Activated CD4-positive, alpha-beta T cell treated with anti-CD3 and anti-CD28 coated beads, Interleukin-2, amount 50 U/mL, for 1 hour (primary cell): Measurements from ENCODE around the gene CPD.
A peak's percentile ranks its signal among the peaks of the same experiment; 100 is the strongest.
"Not testable (repeated sequence)": the region's sequence is repeated elsewhere in the genome, so short reads cannot be mapped to it uniquely, and the experiment has no call there.

Experiments
- DNase-seq: peaks from one replicate; pipeline ENCODE4 v3.0.0-alpha.2; 2020

Gene CPD

GRCh38 chr17:30436729-30437128 lies 58.0 kb downstream of the CPD start:
- DNase-seq = no peak

GRCh38 chr17:30443721-30444120 lies 65.0 kb downstream of the CPD start:
- no peak for DNase-seq

- not testable (repeated sequence) for DNase-seq
Measured at GRCh38 chr17:30446640-30447039, 67.9 kb downstream of the CPD start.

- no peak for DNase-seq
Measured at GRCh38 chr17:30449480-30449879, 70.8 kb downstream of the CPD start.

GRCh38 chr17:30450125-30451027 lies 71.6 kb downstream of the CPD start:
- DNase-seq = no peak

GRCh38 chr17:30454635-30455034 lies 75.9 kb downstream of the CPD start:
- DNase-seq = no peak

GRCh38 chr17:30458371-30458770 lies 79.6 kb downstream of the CPD start:
- DNase-seq = no peak

GRCh38 chr17:30458797-30459413 lies 80.2 kb downstream of the CPD start:
- DNase-seq = not testable (repeated sequence)

- no peak for DNase-seq
Measured at GRCh38 chr17:30468465-30468864, 89.7 kb downstream of the CPD start.

GRCh38 chr17:30472238-30472890 lies 93.6 kb downstream of the CPD start:
- DNase-seq = no peak

- DNase-seq = no peak
Measured at GRCh38 chr17:30475206-30475605, 96.5 kb downstream of the CPD start.

GRCh38 chr17:30476726-30477082 lies 98.0 kb downstream of the CPD start:
- DNase-seq = peak; percentile 6

- DNase-seq = peak; percentile 90
Measured at GRCh38 chr17:30477083-30477773, 98.5 kb downstream of the CPD start, which contains the start of gene GOSR1. GOSR1 (plus strand) TSS chr17:30477408; CDS start chr17:30477434, 26 bp downstream.

GRCh38 chr17:30477774-30478115 lies 99.0 kb downstream of the CPD start:
- no peak for DNase-seq

- no peak for DNase-seq
Measured at GRCh38 chr17:30482555-30482954, 103.8 kb downstream of the CPD start.

- DNase-seq = no peak
Measured at GRCh38 chr17:30483159-30483558, 104.4 kb downstream of the CPD start.

GRCh38 chr17:30493780-30494179 lies 115.1 kb downstream of the CPD start:
- no peak for DNase-seq

- no peak for DNase-seq
Measured at GRCh38 chr17:30495586-30495985, 116.9 kb downstream of the CPD start.

- DNase-seq = no peak
Measured at GRCh38 chr17:30503558-30503957, 124.8 kb downstream of the CPD start.

- DNase-seq = no peak
Measured at GRCh38 chr17:30505868-30506417, 127.2 kb downstream of the CPD start.

- DNase-seq = no peak
Measured at GRCh38 chr17:30506481-30506880, 127.8 kb downstream of the CPD start.

GRCh38 chr17:30513346-30513745 lies 134.6 kb downstream of the CPD start:
- DNase-seq = no peak
